HepG2 (cell line): Measurements from ENCODE around the gene UNC79. TPM values are rescaled to one million over a fixed set of nuclear protein-coding genes. Genes with fewer than 3 reads are reported as not detected.

ENCODE experiments used
- ATAC-seq: fragments of 200-7000 bp; cut with Tn5 transposase; 3 replicates; pipeline ENCODE4 v1.9.1; 2020; ENCODE audit warnings: mild to moderate bottlenecking, moderate library complexity
- BruUV-seq: library from RNA; stranded (reverse); fragments of 400-500 nt; replicated peaks from 2 replicates; lab custom pipeline; 2021; lab: Mats Ljungman, UMichigan
- CTCF ChIA-PET: fragments of 300-600 bp; formaldehyde crosslinking; extraction: SDS; loops from one replicate; lab custom pipeline; 2021; ENCODE audit warnings: low total read pairs, inconsistent platforms, low intra/inter-chr PET ratio; lab: Yijun Ruan, JAX
- POLR2A ChIA-PET: fragments of 350-600 bp; sonication (Branson Sonifier 250); formaldehyde crosslinking; loops from one replicate; lab custom pipeline; 2020; ENCODE audit warnings: antibody characterized with exemption, inconsistent platforms; lab: Yijun Ruan, JAX
- DNase-seq: peaks from one replicate; pipeline ENCODE4 v3.0.0-alpha.2; 2015; ENCODE audit warnings: low spot score
- FAIRE-seq: peaks from 3 replicates; lab custom pipeline; 2011; peaks lifted over from hg19 to GRCh38; lab: Jason Lieb, UNC
- H2AFZ ChIP-seq: one replicate; pipeline ENCODE4 v1.6.1; 2011; ENCODE audit warnings: low read length, inconsistent platforms
- H3K27ac ChIP-seq: fragments of 300-600 bp; 3 replicates; pipeline ENCODE4 v1.8.0; 2011; ENCODE audit warnings: mixed run types, mild to moderate bottlenecking, mixed read lengths, low read length, inconsistent platforms; ENCODE audit not compliant: insufficient read depth; ENCODE audit errors: extremely low read length
- H3K27me3 ChIP-seq, 2 experiments: fragments of 200-600 bp in 1 of 2; 2 replicates in 1 of 2; 3 replicates in 1 of 2; pipeline versions ENCODE4 v1.6.0 to v1.8.0; 2011; ENCODE audit warnings: low read length in 2 of 2, mild to moderate bottlenecking in 2 of 2, moderate library complexity in 2 of 2, inconsistent platforms in 1 of 2; ENCODE audit not compliant: insufficient read depth in 2 of 2, control insufficient read depth in 1 of 2
- H3K36me3 ChIP-seq, 2 experiments: fragments of 200-600 bp in 1 of 2; replicated peaks in 1 of 2; 2 replicates in 1 of 2; 3 replicates in 1 of 2; pipeline versions ENCODE4 v1.5.1 to v1.8.0; 2011; ENCODE audit warnings: low read length in 2 of 2, inconsistent platforms in 1 of 2; ENCODE audit not compliant: insufficient read depth in 2 of 2, control insufficient read depth in 1 of 2
- H3K4me1 ChIP-seq: 2 replicates; pipeline ENCODE4 v1.5.1; 2012; ENCODE audit warnings: low read length, inconsistent platforms; ENCODE audit not compliant: insufficient read depth
- H3K4me2 ChIP-seq: 2 replicates; pipeline ENCODE4 v1.6.0; 2011; ENCODE audit warnings: low read depth, low read length, inconsistent platforms
- H3K4me3 ChIP-seq, 3 experiments: fragments of 200-600 bp in 1 of 3; sonication (generic), shearing (Covaris generic) in 1 of 3; replicated peaks in 1 of 3; 2 replicates each; pipeline ENCODE4 v1.5.1; 2011 to 2016; ENCODE audit warnings: low read length in 3 of 3, inconsistent platforms in 2 of 3, low read depth in 2 of 3, mild to moderate bottlenecking in 2 of 3, control low read depth in 1 of 3, mixed read lengths in 1 of 3; ENCODE audit not compliant: insufficient read depth in 1 of 3
- H3K79me2 ChIP-seq: one replicate; pipeline ENCODE4 v1.6.1; 2011; ENCODE audit warnings: low read length, inconsistent platforms; ENCODE audit not compliant: insufficient read depth
- H3K9ac ChIP-seq: 2 replicates; pipeline ENCODE4 v1.6.0; 2011; ENCODE audit warnings: mild to moderate bottlenecking, low read depth, low read length, inconsistent platforms; ENCODE audit not compliant: insufficient read depth
- H3K9me3 ChIP-seq: 2 replicates; pipeline ENCODE4 v1.5.1; 2012; ENCODE audit warnings: mild to moderate bottlenecking, low read length
- H4K20me1 ChIP-seq: 2 replicates; pipeline ENCODE4 v1.6.0; 2011; ENCODE audit warnings: inconsistent platforms, mild to moderate bottlenecking, low read length, moderate library complexity; ENCODE audit not compliant: insufficient read depth
- DZIP1 ChIP-seq: sonication (generic); formaldehyde crosslinking; IDR thresholded peaks from 2 replicates; pipeline ENCODE4 v1.5.0; 2020; ENCODE audit warnings: mild to moderate bottlenecking, missing genetic modification reagents
- ELF4 ChIP-seq: sonication (generic); formaldehyde crosslinking; IDR thresholded peaks from 2 replicates; pipeline ENCODE4 v1.5.0; 2020; ENCODE audit warnings: missing genetic modification reagents, mild to moderate bottlenecking, moderate library complexity, borderline replicate concordance
- FOXC1 ChIP-seq: sonication (generic); formaldehyde crosslinking; IDR thresholded peaks from 2 replicates; pipeline ENCODE4 v1.8.0; 2022; ENCODE audit warnings: mild to moderate bottlenecking, missing genetic modification reagents, borderline replicate concordance
- MIXL1 ChIP-seq: IDR thresholded peaks from 2 replicates; pipeline ENCODE4 v1.6.1; 2016
- NCOA5 ChIP-seq: sonication (generic); formaldehyde crosslinking; IDR thresholded peaks from 2 replicates; pipeline ENCODE4 v1.4.0; 2020; ENCODE audit warnings: missing genetic modification reagents
- ZFP36L1 ChIP-seq: sonication (generic); formaldehyde crosslinking; IDR thresholded peaks from 2 replicates; pipeline ENCODE4 v1.8.0; 2022; ENCODE audit warnings: mild to moderate bottlenecking, missing genetic modification reagents, moderate library complexity
- ZFP91 ChIP-seq: sonication (generic); formaldehyde crosslinking; IDR thresholded peaks from 2 replicates; pipeline ENCODE4 v1.9.0; 2022; ENCODE audit warnings: missing genetic modification reagents, mild to moderate bottlenecking, borderline replicate concordance
- ZNF335 ChIP-seq: sonication (generic); formaldehyde crosslinking; IDR thresholded peaks from 2 replicates; pipeline ENCODE4 v1.4.0; 2020; ENCODE audit warnings: missing genetic modification reagents
- ZNF7 ChIP-seq: IDR thresholded peaks from 2 replicates; pipeline ENCODE4 v1.6.1; 2016; ENCODE audit warnings: missing biosample characterization, missing genetic modification reagents
- ZNF720 ChIP-seq: sonication (generic); formaldehyde crosslinking; IDR thresholded peaks from 2 replicates; pipeline ENCODE4 v1.4.0; 2020; ENCODE audit warnings: missing genetic modification reagents
- ZNF746 ChIP-seq: sonication (generic); formaldehyde crosslinking; IDR thresholded peaks from 2 replicates; pipeline ENCODE4 v1.8.0; 2022; ENCODE audit warnings: mild to moderate bottlenecking, missing genetic modification reagents
- ZSCAN31 ChIP-seq: sonication (generic); formaldehyde crosslinking; IDR thresholded peaks from 2 replicates; pipeline ENCODE4 v1.5.0; 2020; ENCODE audit warnings: low read depth, mild to moderate bottlenecking, missing genetic modification reagents
- WGBS: methylation state at CpG from one replicate; pipeline ENCODE4 v1.1.6; 2017; ENCODE audit warnings: low lambda C conversion rate; 5-methylcytosine and 5-hydroxymethylcytosine counted together
- in situ Hi-C: cut with HindIII; loops from 2 replicates; pipeline ENCODE4 v1.10.0; 2017; ENCODE audit warnings: low pct_unique_long_range_greater_than_20kb; ENCODE audit not compliant: extremely low pct_ligation_motif_present
- intact Hi-C: fragments of 100-400 bp; cut with micrococcal nuclease; formaldehyde crosslinking; loops from one replicate; pipeline ENCODE4 v1.10.0; 2022; ENCODE audit not compliant: unreplicated experiment
- polyA plus RNA-seq, 8 experiments: library from polyadenylated mRNA; depleted of rRNA in 3 of 8; stranded (reverse) in 7 of 8; unstranded in 1 of 8; fragments of >200 nt; fragmentation: Illumina TruSeq in 4 of 8; extraction: Trizol in 4 of 8; gene quantifications; 2 replicates each; pipeline versions ENCODE4 v1.2.1 to v1.2.3, GENCODE V29; 2011 to 2016; ENCODE audit warnings: low read depth in 4 of 8, missing spikeins in 1 of 8, mixed read lengths in 1 of 8; ENCODE audit not compliant: insufficient read depth in 1 of 8
- total RNA-seq, 5 experiments: library from RNA; depleted of rRNA; stranded (reverse); fragments of >200 nt; fragmentation: Illumina TruSeq; extraction: Trizol; gene quantifications; 2 replicates each; pipeline ENCODE4 v1.2.3, GENCODE V29; 2016; ENCODE audit warnings: low read depth in 1 of 5
- TF ChIP-seq, protein P1 (sequence below): sonication (generic); formaldehyde crosslinking; IDR thresholded peaks from 2 replicates; pipeline ENCODE4 v1.5.1; 2020; ENCODE audit warnings: mild to moderate bottlenecking, missing genetic modification reagents
- TF ChIP-seq, protein P2 (sequence below): IDR thresholded peaks from 2 replicates; pipeline ENCODE4 v1.6.1; 2016; ENCODE audit warnings: control low read depth

Gene UNC79
- total and polyA plus RNA-seq, 2 of the 13 experiments (the other 11 are each of a cell fraction or from before 2014, with no cell fraction given): under 0.01 TPM; not detected in 1

GRCh38 chr14:93751946-93752655 lies 321.4 kb downstream of the UNC79 start (continued):
- TF ChIP-seq, protein P1, sequence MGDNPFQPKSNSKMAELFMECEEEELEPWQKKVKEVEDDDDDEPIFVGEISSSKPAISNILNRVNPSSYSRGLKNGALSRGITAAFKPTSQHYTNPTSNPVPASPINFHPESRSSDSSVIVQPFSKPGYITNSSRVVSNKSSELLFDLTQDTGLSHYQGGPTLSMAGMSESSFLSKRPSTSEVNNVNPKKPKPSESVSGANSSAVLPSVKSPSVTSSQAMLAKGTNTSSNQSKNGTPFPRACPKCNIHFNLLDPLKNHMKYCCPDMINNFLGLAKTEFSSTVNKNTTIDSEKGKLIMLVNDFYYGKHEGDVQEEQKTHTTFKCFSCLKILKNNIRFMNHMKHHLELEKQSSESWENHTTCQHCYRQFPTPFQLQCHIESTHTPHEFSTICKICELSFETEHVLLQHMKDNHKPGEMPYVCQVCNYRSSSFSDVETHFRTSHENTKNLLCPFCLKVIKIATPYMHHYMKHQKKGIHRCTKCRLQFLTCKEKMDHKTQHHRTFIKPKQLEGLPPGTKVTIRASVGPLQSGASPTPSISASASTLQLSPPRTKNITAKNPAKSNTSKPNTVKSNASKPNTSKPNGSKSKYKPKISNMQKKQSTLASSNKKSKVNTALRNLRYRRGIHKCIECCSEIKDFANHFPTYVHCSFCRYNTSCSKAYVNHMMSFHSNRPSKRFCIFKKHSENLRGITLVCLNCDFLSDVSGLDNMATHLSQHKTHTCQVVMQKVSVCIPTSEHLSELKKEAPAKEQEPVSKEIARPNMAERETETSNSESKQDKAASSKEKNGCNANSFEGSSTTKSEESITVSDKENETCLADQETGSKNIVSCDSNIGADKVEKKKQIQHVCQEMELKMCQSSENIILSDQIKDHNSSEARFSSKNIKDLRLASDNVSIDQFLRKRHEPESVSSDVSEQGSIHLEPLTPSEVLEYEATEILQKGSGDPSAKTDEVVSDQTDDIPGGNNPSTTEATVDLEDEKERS (CRISPR knock-in tag): no peak
- TF ChIP-seq ZNF720 (CRISPR knock-in tag) (no peak), ZFP91 (CRISPR knock-in tag) (no peak), ZNF7 (no peak), FOXC1 (CRISPR knock-in tag) (no peak)
- TF ChIP-seq, all 625 proteins: peak for 0

GRCh38 chr14:93752980-93753561 lies 322.3 kb downstream of the UNC79 start:
- in situ Hi-C loops (no loop called here), intact Hi-C loops (no loop called here)
- H3K4me3 ChIP-seq: no peak overlapping the region
- H3K4me2 ChIP-seq: no peak overlapping the region
- no peak overlapping the region for H2AFZ ChIP-seq
- ChIA-PET CTCF (no interaction called here), POLR2A (no interaction called here)
- FAIRE-seq (no peak), DNase-seq (no peak), ATAC-seq (no peak)
- no peak overlapping the region for H3K27ac ChIP-seq
- no peaks in the 10 kb centered on the region for H3K36me3 ChIP-seq
- no peak overlapping the region for H3K9ac ChIP-seq
- no peaks in the 10 kb centered on the region for H4K20me1 ChIP-seq
- 50% methylated on average over 2 of the region's 4 CpGs for WGBS
- H3K4me1 ChIP-seq: peaks cover 13% of the 10 kb centered on the region
- no peaks in the 10 kb centered on the region for H3K27me3 ChIP-seq
- H3K9me3 ChIP-seq: no peaks in the 10 kb centered on the region
- no TSS peak for BruUV-seq
- H3K79me2 ChIP-seq: no peaks in the 10 kb centered on the region
- TF ChIP-seq NCOA5 (no peak), ZFP36L1 (CRISPR knock-in tag) (no peak), ZNF335 (CRISPR knock-in tag) (no peak), ELF4 (CRISPR knock-in tag) (no peak), ZNF746 (CRISPR knock-in tag) (no peak), DZIP1 (no peak), MIXL1 (CRISPR knock-in tag) (no peak), ZSCAN31 (CRISPR knock-in tag) (no peak)
- TF ChIP-seq, protein P2, sequence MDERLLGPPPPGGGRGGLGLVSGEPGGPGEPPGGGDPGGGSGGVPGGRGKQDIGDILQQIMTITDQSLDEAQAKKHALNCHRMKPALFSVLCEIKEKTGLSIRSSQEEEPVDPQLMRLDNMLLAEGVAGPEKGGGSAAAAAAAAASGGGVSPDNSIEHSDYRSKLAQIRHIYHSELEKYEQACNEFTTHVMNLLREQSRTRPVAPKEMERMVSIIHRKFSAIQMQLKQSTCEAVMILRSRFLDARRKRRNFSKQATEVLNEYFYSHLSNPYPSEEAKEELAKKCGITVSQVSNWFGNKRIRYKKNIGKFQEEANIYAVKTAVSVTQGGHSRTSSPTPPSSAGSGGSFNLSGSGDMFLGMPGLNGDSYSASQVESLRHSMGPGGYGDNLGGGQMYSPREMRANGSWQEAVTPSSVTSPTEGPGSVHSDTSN (CRISPR knock-in tag): no peak
